ENCODE results near the gene UGDH.

The UGDH gene

DNA sequence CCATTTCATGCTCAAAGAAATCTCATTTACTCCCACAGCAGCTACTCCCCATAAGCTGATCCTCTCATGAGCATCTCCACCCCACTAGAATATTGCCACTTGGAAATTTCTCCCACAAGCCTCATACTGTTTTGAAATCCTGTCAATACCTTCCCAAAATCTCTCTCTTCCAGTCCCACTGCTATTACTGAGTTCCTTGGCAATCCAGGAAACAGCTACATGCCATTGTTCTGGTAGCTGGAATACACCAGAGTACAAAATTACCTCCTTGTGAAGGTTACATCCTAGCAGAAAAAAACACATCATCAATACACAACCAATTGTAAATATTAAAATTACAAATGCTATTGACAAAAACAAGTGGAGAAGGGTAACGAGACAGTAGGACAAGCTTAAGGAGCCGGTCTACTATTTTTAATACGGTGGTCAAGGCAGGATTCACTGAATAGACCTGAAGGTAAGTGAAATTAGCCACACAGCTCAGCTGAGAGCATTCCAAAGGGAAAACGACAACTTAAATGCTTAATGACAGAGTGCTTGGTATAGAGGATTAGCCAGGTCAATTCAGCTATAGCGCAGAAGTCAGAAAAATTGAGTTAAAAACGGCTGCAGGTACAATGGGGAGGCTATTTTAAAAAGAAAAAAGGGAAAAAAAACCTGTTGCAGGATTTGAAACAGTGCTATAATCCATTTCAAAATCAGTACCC, 74.9 kb downstream of the UGDH start:
- no peak for DNase-seq

DNA sequence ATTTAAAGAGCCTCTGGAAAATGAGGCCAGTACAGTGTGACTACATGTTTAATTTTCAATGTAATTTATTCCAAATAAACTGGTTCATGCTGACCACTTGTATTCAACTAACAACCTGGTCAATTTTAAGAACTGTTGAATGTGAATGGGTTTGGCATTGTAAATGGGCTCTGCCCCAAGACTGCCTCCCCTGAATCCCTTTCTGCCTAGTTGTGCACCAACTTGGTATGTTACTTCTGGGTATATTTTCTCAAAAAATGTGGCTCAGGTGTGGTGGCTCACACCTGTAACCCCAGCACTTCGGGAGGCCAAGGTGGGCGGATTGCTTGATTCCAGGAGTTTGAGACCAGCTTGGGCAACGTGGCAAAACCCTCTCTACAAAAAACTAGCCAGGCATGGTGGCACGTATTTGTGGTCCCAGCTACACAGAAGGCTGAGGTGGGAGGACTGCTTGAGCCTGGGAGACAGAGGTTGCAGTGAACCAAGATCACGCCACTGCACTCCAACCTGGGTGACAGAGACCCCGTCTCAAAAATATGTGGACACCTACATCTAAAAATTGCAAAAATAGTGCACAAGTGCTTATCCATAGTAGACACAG, 75.7 kb downstream of the UGDH start:
- no peak for DNase-seq

DNA sequence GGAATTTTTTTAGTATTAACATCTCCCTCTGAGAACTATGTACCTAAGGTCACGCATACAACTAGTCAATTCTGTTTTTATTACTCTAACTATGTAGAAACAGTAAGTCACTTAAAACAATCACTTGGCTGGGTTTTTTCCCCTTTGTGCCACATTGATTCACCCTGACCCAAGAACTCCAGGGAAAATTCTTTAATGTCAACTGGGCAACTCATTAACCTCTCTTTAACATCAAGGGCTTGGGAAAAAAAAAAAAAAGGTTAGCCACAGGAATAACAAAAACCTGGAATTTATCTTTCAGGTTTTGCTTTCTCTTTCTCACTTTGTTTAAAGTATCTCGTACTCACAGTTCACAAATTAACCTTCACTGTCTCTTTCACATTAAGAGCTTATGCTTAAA, 76.6 kb downstream of the UGDH start:
- DNase-seq = no peak
